Left ventricle myocardium inferior (tissue), 1 donor: ENCODE results near the gene RHOF. TPM values are rescaled to one million over a fixed set of nuclear protein-coding genes. Genes with fewer than 3 reads are reported as not detected.
A peak's percentile ranks its signal among the peaks of the same experiment; 100 is the strongest.

Source experiments
- DNase-seq: peaks from one replicate; pipeline ENCODE4 v3.0.0-alpha.2; 2020
- H3K27ac ChIP-seq: fragments of 200-600 bp; replicated peaks from 2 replicates; pipeline ENCODE4 v1.8.0; 2021
- H3K27me3 ChIP-seq: fragments of 200-600 bp; 2 replicates; pipeline ENCODE4 v1.8.0; 2021; ENCODE audit warnings: low read depth
- H3K36me3 ChIP-seq: fragments of 200-600 bp; 2 replicates; pipeline ENCODE4 v1.8.0; 2021
- H3K4me1 ChIP-seq: fragments of 200-600 bp; 2 replicates; pipeline ENCODE4 v1.8.0; 2021
- H3K4me3 ChIP-seq: fragments of 200-600 bp; 2 replicates; pipeline ENCODE4 v1.8.0; 2021; ENCODE audit warnings: mild to moderate bottlenecking, moderate library complexity
- H3K9me3 ChIP-seq: fragments of 200-600 bp; replicated peaks from 2 replicates; pipeline ENCODE4 v1.8.0; 2021
- CTCF ChIP-seq: fragments of 200-600 bp; IDR thresholded peaks from 2 replicates; pipeline ENCODE4 v1.8.0; 2021; ENCODE audit warnings: antibody characterized with exemption, mild to moderate bottlenecking, borderline replicate concordance
- intact Hi-C: fragments of 100-400 bp; cut with micrococcal nuclease; formaldehyde crosslinking; loops from one replicate; pipeline ENCODE4 v1.11.0; 2022
- total RNA-seq: library from RNA; stranded (reverse); fragmentation: NEBNext Ultra II Directional; extraction: Animal tissue kit (Norgen Biotek cat#: 25700); gene quantifications from one replicate; pipeline ENCODE4 v1.2.1, GENCODE V29; 2021
- donor health status: DM: no; HTN: yes; CAD: no; lungs with severe emphysema.

Gene RHOF
- total RNA-seq, 1 donor from 2014 or later = 44.3 TPM

- H3K4me3 ChIP-seq = peak overlapping the region; percentile 81
- H3K9me3 ChIP-seq = no peaks in the 10 kb centered on the region
- TF ChIP-seq CTCF = no peak
- intact Hi-C loops = no loop called here
- no peaks in the 10 kb centered on the region for H3K27me3 ChIP-seq
- H3K36me3 ChIP-seq = peaks cover 9% of the 10 kb centered on the region
- H3K4me1 ChIP-seq = peaks cover 87% of the 10 kb centered on the region
- DNase-seq = peak; percentile 84
- H3K27ac ChIP-seq = peak overlapping the region; percentile 100
Measured at GRCh38 chr12:121797937-121798786, 4.7 kb upstream of the RHOF start.

- Histone ChIP-seq H3K36me3 (peaks cover 9% of the 10 kb centered on the region), H3K9me3 (no peaks in the 10 kb centered on the region), H3K27ac (peak overlapping the region; percentile 100), H3K27me3 (no peaks in the 10 kb centered on the region), H3K4me3 (peak overlapping the region; percentile 81), H3K4me1 (peaks cover 93% of the 10 kb centered on the region)
- intact Hi-C loops = no loop called here
- peak; percentile 60 for TF ChIP-seq CTCF
- peak; percentile 96 for DNase-seq
Measured at GRCh38 chr12:121796855-121797751, 3.6 kb upstream of the RHOF start.

- H3K36me3 ChIP-seq = peaks cover 9% of the 10 kb centered on the region
- H3K27ac ChIP-seq = peak overlapping the region; percentile 100
- peaks cover 93% of the 10 kb centered on the region for H3K4me1 ChIP-seq
- H3K9me3 ChIP-seq = no peaks in the 10 kb centered on the region
- peak; percentile 89 for DNase-seq
- H3K27me3 ChIP-seq = no peaks in the 10 kb centered on the region
- peak; percentile 93 for TF ChIP-seq CTCF
- intact Hi-C loops = no loop called here
- H3K4me3 ChIP-seq = peak overlapping the region; percentile 81
Measured at GRCh38 chr12:121795034-121795968, 1.8 kb upstream of the RHOF start.

- H3K27ac ChIP-seq = peak overlapping the region; percentile 100
- peaks cover 93% of the 10 kb centered on the region for H3K4me1 ChIP-seq
- TF ChIP-seq CTCF = no peak
- peaks cover 9% of the 10 kb centered on the region for H3K36me3 ChIP-seq
- DNase-seq = no peak
- H3K4me3 ChIP-seq = peak overlapping the region; percentile 75
- intact Hi-C loops = loop anchor here (5.0 kb wide), 1 partner anchor 97 kb away; no protein-coding TSS in a partner anchor
- H3K9me3 ChIP-seq = no peaks in the 10 kb centered on the region
- no peaks in the 10 kb centered on the region for H3K27me3 ChIP-seq
Measured at GRCh38 chr12:121794534-121795033, 1.1 kb upstream of the RHOF start.
